Measurements from ENCODE around the gene PTPRD.
"Not testable (repeated sequence)": the region's sequence is repeated elsewhere in the genome, so short reads cannot be mapped to it uniquely, and the experiment has no call there.

PTPRD gene

DNA sequence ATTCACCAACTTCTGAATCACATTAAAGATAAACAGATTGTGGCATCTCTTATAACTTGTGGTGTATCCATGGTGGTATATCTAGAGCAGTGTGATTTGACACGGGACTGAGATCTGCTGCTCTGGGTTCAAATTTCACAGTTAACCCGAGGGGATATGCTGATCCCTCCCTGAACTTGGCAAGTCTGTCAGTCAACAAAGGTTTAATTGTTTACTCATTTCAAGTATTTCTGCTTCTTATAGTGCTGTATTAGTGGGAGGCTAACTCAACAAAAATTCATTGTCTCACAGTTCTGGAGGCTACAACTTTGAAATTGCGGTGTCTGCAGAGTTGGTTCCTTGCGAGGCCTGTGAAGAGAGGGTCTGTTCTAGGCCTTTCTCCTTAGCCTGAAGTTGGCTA is 1175.2 kb downstream of the PTPRD start:
- TF ChIP-seq, protein P1, sequence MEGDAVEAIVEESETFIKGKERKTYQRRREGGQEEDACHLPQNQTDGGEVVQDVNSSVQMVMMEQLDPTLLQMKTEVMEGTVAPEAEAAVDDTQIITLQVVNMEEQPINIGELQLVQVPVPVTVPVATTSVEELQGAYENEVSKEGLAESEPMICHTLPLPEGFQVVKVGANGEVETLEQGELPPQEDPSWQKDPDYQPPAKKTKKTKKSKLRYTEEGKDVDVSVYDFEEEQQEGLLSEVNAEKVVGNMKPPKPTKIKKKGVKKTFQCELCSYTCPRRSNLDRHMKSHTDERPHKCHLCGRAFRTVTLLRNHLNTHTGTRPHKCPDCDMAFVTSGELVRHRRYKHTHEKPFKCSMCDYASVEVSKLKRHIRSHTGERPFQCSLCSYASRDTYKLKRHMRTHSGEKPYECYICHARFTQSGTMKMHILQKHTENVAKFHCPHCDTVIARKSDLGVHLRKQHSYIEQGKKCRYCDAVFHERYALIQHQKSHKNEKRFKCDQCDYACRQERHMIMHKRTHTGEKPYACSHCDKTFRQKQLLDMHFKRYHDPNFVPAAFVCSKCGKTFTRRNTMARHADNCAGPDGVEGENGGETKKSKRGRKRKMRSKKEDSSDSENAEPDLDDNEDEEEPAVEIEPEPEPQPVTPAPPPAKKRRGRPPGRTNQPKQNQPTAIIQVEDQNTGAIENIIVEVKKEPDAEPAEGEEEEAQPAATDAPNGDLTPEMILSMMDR (IDR thresholded peaks at IDR 0.05; ENCODE audit: low read depth, low read length, missing control alignments) = no peak
- in situ Hi-C loops (cut with HindIII; ENCODE audit: low sequenced_read_pairs) = no loop called here
- H3K4me3 ChIP-seq (ENCODE audit: low read depth, low read length) = no peak overlapping the region
- DNase-seq (ENCODE audit: low read depth) = no peak

DNA sequence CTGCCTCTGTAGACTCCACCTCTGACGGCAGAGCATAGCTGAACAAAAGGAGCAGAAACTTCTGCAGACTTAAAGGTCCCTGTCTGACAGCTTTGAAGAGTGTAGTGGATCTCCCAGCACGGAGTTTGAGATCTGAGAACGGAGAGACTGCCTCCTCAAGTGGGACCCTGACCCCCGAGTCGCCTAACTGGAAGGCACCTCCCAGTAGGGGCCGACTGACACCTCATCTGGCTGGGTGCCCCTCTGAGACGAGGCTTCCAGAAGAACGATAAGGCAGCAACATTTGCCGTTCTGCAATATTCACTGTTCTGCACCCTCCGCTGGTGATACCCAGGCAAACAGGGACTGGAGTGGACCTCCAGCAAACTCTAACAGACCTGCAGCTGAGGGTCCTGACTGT is 1186.3 kb downstream of the PTPRD start:
- in situ Hi-C loops (cut with HindIII; ENCODE audit: low sequenced_read_pairs); DNase-seq (ENCODE audit: low read depth); H3K4me3 ChIP-seq (ENCODE audit: low read depth, low read length): not testable (repeated sequence)

DNA sequence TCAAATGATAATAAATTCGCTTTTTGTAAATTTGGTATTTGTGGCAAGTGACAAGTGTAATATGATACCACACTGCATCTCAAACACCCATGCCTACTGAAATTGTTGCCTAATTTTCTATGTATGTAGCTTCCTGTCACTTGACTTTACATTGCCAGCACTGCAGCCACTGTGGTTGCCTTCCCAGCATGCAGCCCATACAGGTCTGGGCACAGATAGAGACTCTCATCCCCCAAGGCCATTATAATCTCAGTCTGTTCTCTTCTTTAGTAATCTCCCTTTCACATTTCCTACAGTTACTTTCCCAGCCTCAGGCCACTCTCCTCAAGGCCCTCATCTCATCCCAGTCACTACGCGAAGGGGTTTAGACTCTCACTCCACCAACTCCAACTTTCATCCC is 1200.6 kb downstream of the PTPRD start:
- H3K4me3 ChIP-seq (ENCODE audit: low read depth, low read length) = no peak overlapping the region
- DNase-seq (ENCODE audit: low read depth) = no peak
- in situ Hi-C loops (cut with HindIII; ENCODE audit: low sequenced_read_pairs) = no loop called here
- TF ChIP-seq, protein P1 (IDR thresholded peaks at IDR 0.05; ENCODE audit: low read depth, low read length, missing control alignments) = no peak

DNA sequence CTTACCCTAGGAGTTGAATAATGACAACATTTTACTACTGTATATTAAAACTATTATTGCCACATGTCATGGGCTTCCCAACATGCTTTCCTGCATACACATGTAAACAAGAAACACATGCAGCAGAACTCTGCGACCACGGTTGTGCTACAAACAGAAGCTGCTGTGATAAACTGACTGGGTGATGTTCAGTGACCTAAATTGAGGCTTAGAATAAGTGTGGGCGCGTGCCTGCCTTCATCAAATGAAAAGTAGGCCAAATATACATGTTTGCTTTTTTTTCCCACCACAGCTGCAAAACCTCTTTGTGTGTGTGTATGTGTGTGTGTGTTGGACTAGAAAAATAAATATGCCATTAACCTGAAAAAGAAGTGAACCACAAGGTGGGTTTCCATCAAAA is 1202.1 kb downstream of the PTPRD start:
- no peak for DNase-seq (ENCODE audit: low read depth)
- in situ Hi-C loops (cut with HindIII; ENCODE audit: low sequenced_read_pairs) = no loop called here
- TF ChIP-seq, protein P1 (IDR thresholded peaks at IDR 0.05; ENCODE audit: low read depth, low read length, missing control alignments) = no peak
- H3K4me3 ChIP-seq (ENCODE audit: low read depth, low read length) = no peak overlapping the region

DNA sequence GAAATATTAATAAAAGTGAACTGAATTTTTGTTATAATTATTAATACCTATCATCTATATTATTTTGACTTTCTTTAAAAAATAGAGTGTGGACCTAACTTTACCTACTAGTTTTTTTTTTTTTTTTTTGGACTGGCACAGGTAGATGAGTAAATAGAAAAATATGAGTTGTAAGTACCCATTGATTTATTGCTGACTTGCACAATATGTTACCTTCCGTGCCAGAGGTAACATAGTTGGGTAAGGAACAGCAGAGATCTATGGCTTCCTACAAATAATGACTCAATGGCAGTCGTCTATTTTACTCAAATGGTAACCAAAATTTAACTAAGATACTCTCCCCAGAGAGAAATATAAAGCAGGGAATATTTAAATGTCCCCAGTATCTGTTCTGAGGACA is 1212.8 kb downstream of the PTPRD start:
- no peak overlapping the region for H3K4me3 ChIP-seq (ENCODE audit: low read depth, low read length)
- in situ Hi-C loops (cut with HindIII; ENCODE audit: low sequenced_read_pairs) = no loop called here
- TF ChIP-seq, protein P1 (IDR thresholded peaks at IDR 0.05; ENCODE audit: low read depth, low read length, missing control alignments) = no peak
- no peak for DNase-seq (ENCODE audit: low read depth)

DNA sequence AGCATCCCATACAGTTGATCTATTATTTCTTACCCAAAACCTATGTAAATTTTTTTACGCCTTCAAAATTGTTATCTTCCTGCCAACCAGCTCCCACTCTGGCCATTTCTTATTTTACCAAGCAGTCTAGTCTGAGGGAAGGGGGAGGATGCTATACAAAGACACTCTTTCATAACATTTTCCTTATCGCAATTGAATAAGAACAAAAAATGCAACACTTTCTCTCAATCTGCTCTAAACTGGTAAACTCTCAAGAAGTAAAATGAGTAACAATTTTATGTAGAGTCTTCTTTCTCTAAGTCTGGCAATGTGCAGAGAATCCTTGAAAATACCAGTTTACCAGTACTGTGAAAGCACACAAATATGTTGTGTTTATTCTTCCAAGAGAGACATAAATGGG is 1216.3 kb downstream of the PTPRD start:
- no peak for DNase-seq (ENCODE audit: low read depth)
- in situ Hi-C loops (cut with HindIII; ENCODE audit: low sequenced_read_pairs) = no loop called here
- TF ChIP-seq, protein P1 (IDR thresholded peaks at IDR 0.05; ENCODE audit: low read depth, low read length, missing control alignments) = no peak
- no peak overlapping the region for H3K4me3 ChIP-seq (ENCODE audit: low read depth, low read length)

DNA sequence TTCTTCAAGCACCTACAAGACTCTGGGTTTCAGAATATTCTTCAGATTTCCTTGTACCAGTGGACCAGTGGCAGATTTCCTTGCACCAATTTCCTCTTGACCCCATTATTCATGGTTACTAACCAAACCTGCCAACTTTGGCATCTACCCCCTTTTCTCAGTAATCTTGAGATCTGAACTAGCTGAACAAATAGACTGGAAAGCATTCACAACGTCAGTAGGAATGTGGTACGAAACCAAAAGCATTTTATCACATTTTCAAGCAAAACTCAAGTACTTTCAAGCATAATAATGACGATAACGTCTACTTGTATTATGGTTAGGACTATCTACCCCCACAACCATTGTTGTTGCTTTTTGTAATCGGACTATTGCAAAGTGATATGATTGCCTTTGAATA is 1217.3 kb downstream of the PTPRD start:
- no peak for DNase-seq (ENCODE audit: low read depth)
- in situ Hi-C loops (cut with HindIII; ENCODE audit: low sequenced_read_pairs) = no loop called here
- no peak overlapping the region for H3K4me3 ChIP-seq (ENCODE audit: low read depth, low read length)
- TF ChIP-seq, protein P1 (IDR thresholded peaks at IDR 0.05; ENCODE audit: low read depth, low read length, missing control alignments) = no peak
